NT2/D1 (cell line): ENCODE data around the gene EXTL1.

Source experiments
- DNase-seq: peaks from one replicate; pipeline ENCODE4 v3.0.0-alpha.2; 2011; ENCODE audit warnings: low read depth, low spot score
- H3K27me3 ChIP-seq: 2 replicates; pipeline ENCODE4 v1.6.0; 2011; ENCODE audit warnings: mild to moderate bottlenecking; ENCODE audit not compliant: insufficient read length, insufficient read depth
- H3K36me3 ChIP-seq: 2 replicates; pipeline ENCODE4 v1.6.1; 2011; ENCODE audit warnings: mild to moderate bottlenecking, low read length, mixed read lengths; ENCODE audit not compliant: insufficient read depth, insufficient read length
- H3K4me1 ChIP-seq: 2 replicates; pipeline ENCODE4 v1.5.1; 2011; ENCODE audit not compliant: insufficient read depth, insufficient read length
- H3K4me3 ChIP-seq: 2 replicates; pipeline ENCODE4 v1.5.1; 2011; ENCODE audit warnings: low read depth; ENCODE audit not compliant: insufficient read length
- H3K9ac ChIP-seq: 2 replicates; pipeline ENCODE4 v1.6.0; 2011; ENCODE audit warnings: low read depth; ENCODE audit not compliant: insufficient read length
- H3K9me3 ChIP-seq: 2 replicates; pipeline ENCODE4 v1.5.1; 2011; ENCODE audit warnings: mild to moderate bottlenecking, low read length; ENCODE audit not compliant: insufficient read depth
- SUZ12 ChIP-seq: IDR thresholded peaks from 2 replicates; pipeline ENCODE4 v1.6.1; 2011; ENCODE audit not compliant: insufficient read length, insufficient read depth; ENCODE audit errors: extremely low read depth
- YY1 ChIP-seq: IDR thresholded peaks from 2 replicates; pipeline ENCODE4 v1.6.1; 2011; ENCODE audit not compliant: insufficient read length, insufficient read depth
- ZNF274 ChIP-seq: IDR thresholded peaks from 2 replicates; pipeline ENCODE4 v1.6.1; 2011; ENCODE audit warnings: mild to moderate bottlenecking, low read depth, low read length

The EXTL1 gene

DNA sequence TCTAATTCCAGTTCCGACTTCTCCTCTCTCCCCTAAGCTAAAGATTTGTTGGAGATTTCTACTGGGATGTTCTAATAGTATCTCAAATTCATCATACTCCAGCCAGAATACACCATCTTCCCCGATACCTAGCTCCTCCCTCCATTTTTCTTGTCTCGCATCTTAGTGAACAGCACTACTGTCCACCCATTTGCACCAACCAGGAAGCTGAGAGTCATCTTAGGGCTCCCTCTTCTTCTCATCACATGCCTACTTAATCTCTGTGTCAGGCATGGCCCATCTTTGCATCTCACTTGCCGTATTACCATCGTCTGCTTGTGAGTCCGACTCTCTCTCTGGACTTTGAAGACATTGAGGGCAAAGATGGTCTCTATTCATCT is 49.4 kb downstream of the EXTL1 start:
- H3K36me3 ChIP-seq = no peaks in the 10 kb centered on the region
- no peak for DNase-seq
- H3K9ac ChIP-seq = no peak overlapping the region
- H3K4me1 ChIP-seq = peaks cover 18% of the 10 kb centered on the region
- H3K27me3 ChIP-seq = no peaks in the 10 kb centered on the region
- H3K9me3 ChIP-seq = no peaks in the 10 kb centered on the region
- no peak overlapping the region for H3K4me3 ChIP-seq
- TF ChIP-seq YY1 (no peak), SUZ12 (no peak), ZNF274 (no peak)

- no peak for DNase-seq
- Histone ChIP-seq H3K27me3 (no peaks in the 10 kb centered on the region), H3K9ac (no peak overlapping the region), H3K4me3 (no peak overlapping the region), H3K36me3 (no peaks in the 10 kb centered on the region), H3K9me3 (no peaks in the 10 kb centered on the region), H3K4me1 (peaks cover 5% of the 10 kb centered on the region)
- no peak for TF ChIP-seq SUZ12
- TF ChIP-seq YY1 = no peak
- TF ChIP-seq ZNF274 = no peak
These were observed 50.7 kb downstream of the EXTL1 start for GRCh38 chr1:26072305-26072704.

- Histone ChIP-seq H3K27me3 (no peaks in the 10 kb centered on the region), H3K9ac (no peak overlapping the region), H3K4me3 (no peak overlapping the region), H3K36me3 (no peaks in the 10 kb centered on the region), H3K4me1 (peaks cover 3% of the 10 kb centered on the region), H3K9me3 (no peaks in the 10 kb centered on the region)
- TF ChIP-seq ZNF274 (no peak), YY1 (no peak), SUZ12 (no peak)
- no peak for DNase-seq
These were observed 54.0 kb downstream of the EXTL1 start for GRCh38 chr1:26075421-26076144.

DNA sequence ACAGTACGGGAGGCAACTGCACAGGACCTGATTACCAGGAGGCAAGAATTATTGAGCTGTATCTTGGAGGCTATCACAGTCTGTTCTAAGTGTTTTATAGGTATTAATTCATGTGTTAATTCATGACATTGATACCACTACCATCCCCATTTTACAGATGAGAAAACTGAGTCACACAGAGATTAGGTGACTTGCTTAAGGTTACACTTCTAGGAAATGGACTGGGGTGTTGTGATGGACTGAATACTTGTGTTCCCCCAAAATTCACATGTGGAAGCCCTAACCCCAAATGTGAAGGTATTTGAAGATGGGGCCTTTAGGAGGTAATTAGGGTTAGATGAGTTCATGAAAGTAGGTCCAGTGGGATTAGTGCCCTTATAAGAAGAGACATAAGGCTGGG is 55.9 kb downstream of the EXTL1 start:
- Histone ChIP-seq H3K4me3 (no peak overlapping the region), H3K9me3 (no peaks in the 10 kb centered on the region), H3K4me1 (peaks cover 3% of the 10 kb centered on the region), H3K9ac (no peak overlapping the region), H3K36me3 (no peaks in the 10 kb centered on the region), H3K27me3 (no peaks in the 10 kb centered on the region)
- no peak for DNase-seq
- TF ChIP-seq ZNF274 (no peak), YY1 (no peak), SUZ12 (no peak)

DNA sequence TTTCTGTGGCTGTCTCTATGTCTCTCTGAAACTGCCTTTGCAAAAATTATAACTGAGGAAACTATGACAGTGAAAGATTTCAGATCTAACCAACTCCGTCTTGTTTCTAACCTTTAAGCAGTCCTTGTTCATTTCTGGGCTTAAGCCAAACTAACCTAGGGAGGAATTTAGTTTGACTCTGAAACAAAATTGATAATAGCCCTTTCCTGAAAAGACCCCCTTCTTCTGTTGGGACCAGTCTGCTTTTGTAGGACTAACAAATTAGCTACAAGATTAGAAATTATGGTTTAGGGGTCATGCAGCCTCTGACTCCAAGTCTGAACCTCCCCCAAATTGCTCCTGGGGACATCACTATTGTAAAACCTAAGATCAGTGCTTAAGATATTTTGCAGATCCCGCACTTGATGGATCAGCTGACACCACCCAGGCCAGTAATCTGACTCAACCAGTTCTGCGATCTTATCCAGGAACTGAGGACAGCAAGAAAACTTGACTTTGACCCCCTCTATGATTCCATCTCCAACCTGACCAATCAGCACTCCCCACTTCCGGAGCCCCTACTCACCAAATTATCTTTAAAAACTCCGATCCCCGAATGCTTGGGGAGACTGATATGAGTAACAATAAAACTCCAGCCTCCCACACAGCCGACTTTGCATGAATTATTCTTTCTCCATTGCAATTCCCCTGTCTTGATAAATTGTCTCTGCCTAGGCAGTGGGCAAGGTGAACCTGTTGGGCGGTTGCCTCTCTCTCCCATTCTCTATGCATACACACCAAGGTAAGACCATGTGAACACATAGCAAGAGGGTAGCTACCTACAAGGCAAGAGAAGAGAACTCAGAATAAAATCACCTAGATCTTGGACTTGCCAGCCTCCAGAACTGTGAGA is 57.0 kb downstream of the EXTL1 start:
- H3K4me3 ChIP-seq = no peak overlapping the region
- no peaks in the 10 kb centered on the region for H3K36me3 ChIP-seq
- DNase-seq = no peak
- peaks cover 3% of the 10 kb centered on the region for H3K4me1 ChIP-seq
- no peaks in the 10 kb centered on the region for H3K27me3 ChIP-seq
- H3K9me3 ChIP-seq = no peaks in the 10 kb centered on the region
- no peak overlapping the region for H3K9ac ChIP-seq
- no peak for TF ChIP-seq YY1
- TF ChIP-seq SUZ12 = no peak
- no peak for TF ChIP-seq ZNF274

DNA sequence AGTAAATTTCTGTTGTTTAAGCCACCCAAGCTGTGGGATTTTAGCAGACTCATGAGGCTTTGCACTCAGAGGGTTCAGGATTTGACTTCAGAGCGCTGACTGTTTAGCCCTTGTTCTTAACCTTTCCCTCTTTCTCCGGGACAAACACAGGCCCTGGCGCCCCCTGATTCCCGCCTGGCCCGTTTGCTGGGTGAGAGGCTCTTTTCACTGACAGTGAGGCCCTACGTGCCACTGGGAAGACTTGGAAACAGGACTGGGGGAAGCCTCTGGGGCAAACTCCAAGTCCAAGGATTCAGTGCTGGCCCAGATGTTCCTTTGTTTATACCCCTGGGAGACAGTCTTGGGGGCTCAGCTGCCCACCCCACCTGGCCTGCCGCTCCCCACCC is 57.6 kb downstream of the EXTL1 start:
- no peaks in the 10 kb centered on the region for H3K36me3 ChIP-seq
- peaks cover 3% of the 10 kb centered on the region for H3K4me1 ChIP-seq
- no peak for DNase-seq
- H3K9ac ChIP-seq = no peak overlapping the region
- peaks cover 3% of the 10 kb centered on the region for H3K27me3 ChIP-seq
- no peaks in the 10 kb centered on the region for H3K9me3 ChIP-seq
- no peak for TF ChIP-seq YY1
- H3K4me3 ChIP-seq = no peak overlapping the region
